Lung (tissue), 12 donors: ENCODE measurements around the gene MIGA2. TPM values are rescaled to one million over a fixed set of nuclear protein-coding genes. Genes with fewer than 3 reads are reported as not detected.

Experiments
- ATAC-seq: fragments of 200-7000 bp; cut with Tn5 transposase; one replicate; pipeline ENCODE4 v1.9.1; 2020; ENCODE audit warnings: moderate number of reproducible peaks; ENCODE audit not compliant: insufficient read depth, low FRiP score
- DNase-seq, 3 donors: peaks; one replicate each; pipeline ENCODE4 v3.0.0-alpha.2; 2013 to 2017
- H3K27ac ChIP-seq, 2 donors: one replicate each; pipeline ENCODE4 v1.5.1; 2013; ENCODE audit warnings: mild to moderate bottlenecking in 2 of 2, moderate library complexity in 2 of 2, control low read depth in 1 of 2, inconsistent platforms in 1 of 2, low read depth in 1 of 2, low read length in 1 of 2
- H3K27me3 ChIP-seq, 3 donors: one replicate each; pipeline ENCODE4 v1.5.1; 2013; ENCODE audit warnings: low read length in 2 of 3; ENCODE audit not compliant: control insufficient read depth in 3 of 3, insufficient read depth in 3 of 3
- H3K36me3 ChIP-seq, 4 donors: one replicate each; pipeline ENCODE4 v1.5.1; 2013; ENCODE audit warnings: low read length in 4 of 4, mild to moderate bottlenecking in 1 of 4, moderate library complexity in 1 of 4; ENCODE audit not compliant: control insufficient read depth in 4 of 4, insufficient read depth in 4 of 4
- H3K4me1 ChIP-seq, 5 donors: one replicate each; pipeline ENCODE4 v1.5.1; 2013; ENCODE audit warnings: low read length in 5 of 5, mild to moderate bottlenecking in 2 of 5, moderate library complexity in 1 of 5; ENCODE audit not compliant: control insufficient read depth in 5 of 5, insufficient read depth in 5 of 5
- H3K4me3 ChIP-seq: one replicate; pipeline ENCODE4 v1.5.1; 2013; ENCODE audit warnings: mild to moderate bottlenecking, control low read depth, moderate library complexity
- H3K9ac ChIP-seq, 2 donors: one replicate each; pipeline ENCODE4 v1.5.1; 2013; ENCODE audit warnings: low read length in 2 of 2, control low read depth in 1 of 2; ENCODE audit not compliant: insufficient read depth in 1 of 2
- H3K9me3 ChIP-seq, 4 donors: one replicate each; pipeline ENCODE4 v1.5.1; 2013; ENCODE audit warnings: low read length in 3 of 4, mild to moderate bottlenecking in 1 of 4, moderate library complexity in 1 of 4; ENCODE audit not compliant: control insufficient read depth in 4 of 4, insufficient read depth in 3 of 4
- CTCF ChIP-seq: IDR thresholded peaks from 2 replicates; pipeline ENCODE4 v1.5.1; 2012; ENCODE audit warnings: mild to moderate bottlenecking; ENCODE audit errors: control extremely low read depth, extremely low read depth
- WGBS, 2 donors: extraction: QIAGEN DNeasy Blood & Tissue Kit; methylation state at CpG; one replicate each; pipeline ENCODE4 v1.1.7; 2013; 5-methylcytosine and 5-hydroxymethylcytosine counted together
- polyA plus RNA-seq, 2 donors: library from polyadenylated mRNA; stranded (reverse); fragments of 200-250 nt; gene quantifications; one replicate each; pipeline ENCODE4 v1.2.1, GENCODE V29; 2013
- total RNA-seq, 2 donors: library from RNA; depleted of rRNA in 1 of 2; stranded (reverse); fragments of >200 nt in 1 of 2; gene quantifications; one replicate each; pipeline ENCODE4 v1.2.1, GENCODE V29; 2014 to 2021
- donor health status: control.
- donor health status: control.
- donor health status: Bipolar disorder and iron deficiency.
- donor health status: healthy.
- donor health status: DM: yes; HTN: yes; CAD: no.

MIGA2 gene
- total and polyA plus RNA-seq, 4 donors, result 18.6 to 31.6 (median 21.0) TPM

- Histone ChIP-seq H3K9me3 (no peaks in the 10 kb centered on the region), H3K27ac (peak within 1 kb of the TSS; percentile 55 to 67)
- TF ChIP-seq CTCF, result no peak
Observed at GRCh38 chr9:129080601-129081387, 44.4 kb downstream of the MIGA2 start, which contains the start of gene DOLPP1. Gene DOLPP1 (plus strand): TSS chr9:129081111. CDS start chr9:129081132, 21 bp downstream.

GRCh38 chr9:129081388-129081904 is 45.0 kb downstream of the MIGA2 start:
- ATAC-seq (no peak), DNase-seq (no peak)
- Histone ChIP-seq H3K4me3 (peak overlapping the region; percentile 63), H3K27me3 (no peaks in the 10 kb centered on the region), H3K27ac (peak overlapping the region; percentile 55 to 67), H3K4me1 (peaks cover 0 to 14% (median 5%) of the 10 kb centered on the region in 5 donors), H3K9me3 (no peaks in the 10 kb centered on the region), H3K9ac (peak overlapping the region in 1 of 2 donors; percentile 42), H3K36me3 (peaks cover 0 to 19% (median 11%) of the 10 kb centered on the region in 4 donors)
- no peak for TF ChIP-seq CTCF
- WGBS, 2 donors, result 2 to 4% methylated on average over 29 to 30 of the region's 30 CpGs

More at GRCh38 chr9:129080601-129081387, 44.4 kb downstream of the MIGA2 start, which contains the start of gene DOLPP1:
- no peaks in the 10 kb centered on the region for H3K27me3 ChIP-seq
- H3K4me3 ChIP-seq, result peak within 1 kb of the TSS; percentile 63
- H3K4me1 ChIP-seq, result peaks cover 0 to 14% (median 5%) of the 10 kb centered on the region in 5 donors
- H3K36me3 ChIP-seq, result peaks cover 0 to 13% (median 6%) of the 10 kb centered on the region in 4 donors
- 1% methylated on average over 60 to 70 of the region's 70 CpGs for WGBS, 2 donors
- DNase-seq (peak; percentile 99 to 100 (median 100)), ATAC-seq (peak; percentile 99)
- peak within 1 kb of the TSS in 1 of 2 donors; percentile 42 for H3K9ac ChIP-seq

GRCh38 chr9:129084087-129084486 is 47.7 kb downstream of the MIGA2 start:
- Histone ChIP-seq H3K4me1 (peaks cover 0 to 14% (median 5%) of the 10 kb centered on the region in 5 donors), H3K9ac (no peak overlapping the region), H3K27ac (no peak overlapping the region), H3K36me3 (peaks cover 1 to 38% (median 14%) of the 10 kb centered on the region in 4 donors), H3K9me3 (no peaks in the 10 kb centered on the region), H3K4me3 (no peak overlapping the region), H3K27me3 (no peaks in the 10 kb centered on the region)
- WGBS, 2 donors, result 90 to 95% methylated on average over 7 of the region's 7 CpGs
- no peak for TF ChIP-seq CTCF
- DNase-seq (no peak), ATAC-seq (no peak)
